Stimulated activated effector memory CD8-positive, alpha-beta T cell treated with anti-CD3 and anti-CD28 coated beads, Interleukin-12 subunit alpha, Interleukin-12 subunit beta, amount 100 ng/mL, for 72 hours (primary cell): ENCODE data around the gene SMIM22.
"Not testable (repeated sequence)": the region's sequence is repeated elsewhere in the genome, so short reads cannot be mapped to it uniquely, and the experiment has no call there.

Source experiments
- ATAC-seq: fragments of 150-1000 bp; cut with Tn5 transposase; 2 replicates; pipeline ENCODE4 v1.10.0; 2021
- DNase-seq, 2 donors: peaks; one replicate each; pipeline ENCODE4 v3.0.0; 2021 to 2022; ENCODE audit warnings: low spot score in 2 of 2
- H3K27ac Mint-ChIP-seq: one replicate; pipeline ENCODE4 v1.8.0; 2022; ENCODE audit warnings: mild to moderate bottlenecking, mixed read lengths
- H3K36me3 Mint-ChIP-seq: one replicate; pipeline ENCODE4 v1.8.0; 2022; ENCODE audit warnings: mild to moderate bottlenecking, mixed read lengths
- H3K4me1 Mint-ChIP-seq: one replicate; pipeline ENCODE4 v1.8.0; 2022; ENCODE audit warnings: mixed read lengths
- H3K4me3 Mint-ChIP-seq: one replicate; pipeline ENCODE4 v1.8.0; 2022; ENCODE audit warnings: mild to moderate bottlenecking, mixed read lengths
- H3K9me3 Mint-ChIP-seq: one replicate; pipeline ENCODE4 v1.8.0; 2022; ENCODE audit warnings: mixed read lengths

Gene SMIM22

DNA sequence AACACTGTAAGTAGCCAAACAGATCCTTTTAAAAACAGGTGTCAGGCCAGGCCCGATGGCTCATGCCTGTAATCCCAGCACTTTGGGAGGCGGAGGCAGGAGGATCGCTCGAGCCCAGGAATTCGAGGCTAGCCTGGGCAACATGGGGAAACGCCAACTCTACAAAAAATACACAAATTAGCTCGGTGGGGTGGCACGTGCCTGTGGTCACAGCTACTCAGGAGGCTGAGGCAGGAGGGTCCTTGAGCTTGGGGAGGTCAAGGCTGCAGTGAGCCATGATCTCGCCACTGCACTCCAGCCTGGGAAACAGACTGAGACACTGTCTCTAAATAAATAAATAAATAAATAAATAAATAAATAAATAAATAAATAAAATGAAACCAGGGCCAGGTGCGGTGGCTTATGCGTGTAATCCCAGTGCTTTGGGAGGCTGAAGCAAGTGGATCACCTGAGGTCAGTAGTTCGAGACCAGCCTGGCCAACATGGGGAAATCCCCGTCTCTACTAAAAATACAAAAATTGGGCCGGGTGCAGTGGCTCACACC, 10.7 kb upstream of the SMIM22 start:
- H3K4me1 Mint-ChIP-seq = peaks cover 10% of the 10 kb centered on the region
- H3K4me3 Mint-ChIP-seq, H3K27ac Mint-ChIP-seq, H3K36me3 Mint-ChIP-seq, DNase-seq, H3K9me3 Mint-ChIP-seq, ATAC-seq: not testable (repeated sequence)

- no peaks in the 10 kb centered on the region for H3K9me3 Mint-ChIP-seq
- no peak overlapping the region for H3K4me3 Mint-ChIP-seq
- H3K27ac Mint-ChIP-seq = no peak overlapping the region
- peaks cover 10% of the 10 kb centered on the region for H3K4me1 Mint-ChIP-seq
- ATAC-seq = no peak
- no peak for DNase-seq
- no peaks in the 10 kb centered on the region for H3K36me3 Mint-ChIP-seq
Measured at GRCh38 chr16:4785758-4786433, 9.3 kb upstream of the SMIM22 start.

DNA sequence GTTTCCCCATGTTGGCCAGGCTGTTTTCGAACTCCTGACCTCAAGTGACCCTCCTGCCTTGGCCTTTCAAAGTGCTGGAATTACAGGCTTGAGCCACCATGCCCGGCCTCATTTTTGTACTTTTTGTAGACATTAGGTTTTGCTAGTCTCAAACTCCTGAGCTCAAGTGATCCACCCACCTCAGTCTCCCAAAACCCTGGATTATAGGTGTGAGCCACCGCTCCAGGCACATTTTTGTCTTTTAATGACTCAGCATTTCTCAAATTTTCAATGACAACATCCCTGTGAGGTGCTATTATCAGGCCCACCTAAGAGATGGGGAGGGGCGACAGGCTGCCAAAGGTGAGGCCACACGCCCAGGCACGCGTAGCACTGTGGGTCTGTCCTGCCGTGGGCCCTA, 8.1 kb upstream of the SMIM22 start:
- no peak overlapping the region for H3K4me3 Mint-ChIP-seq

DNA sequence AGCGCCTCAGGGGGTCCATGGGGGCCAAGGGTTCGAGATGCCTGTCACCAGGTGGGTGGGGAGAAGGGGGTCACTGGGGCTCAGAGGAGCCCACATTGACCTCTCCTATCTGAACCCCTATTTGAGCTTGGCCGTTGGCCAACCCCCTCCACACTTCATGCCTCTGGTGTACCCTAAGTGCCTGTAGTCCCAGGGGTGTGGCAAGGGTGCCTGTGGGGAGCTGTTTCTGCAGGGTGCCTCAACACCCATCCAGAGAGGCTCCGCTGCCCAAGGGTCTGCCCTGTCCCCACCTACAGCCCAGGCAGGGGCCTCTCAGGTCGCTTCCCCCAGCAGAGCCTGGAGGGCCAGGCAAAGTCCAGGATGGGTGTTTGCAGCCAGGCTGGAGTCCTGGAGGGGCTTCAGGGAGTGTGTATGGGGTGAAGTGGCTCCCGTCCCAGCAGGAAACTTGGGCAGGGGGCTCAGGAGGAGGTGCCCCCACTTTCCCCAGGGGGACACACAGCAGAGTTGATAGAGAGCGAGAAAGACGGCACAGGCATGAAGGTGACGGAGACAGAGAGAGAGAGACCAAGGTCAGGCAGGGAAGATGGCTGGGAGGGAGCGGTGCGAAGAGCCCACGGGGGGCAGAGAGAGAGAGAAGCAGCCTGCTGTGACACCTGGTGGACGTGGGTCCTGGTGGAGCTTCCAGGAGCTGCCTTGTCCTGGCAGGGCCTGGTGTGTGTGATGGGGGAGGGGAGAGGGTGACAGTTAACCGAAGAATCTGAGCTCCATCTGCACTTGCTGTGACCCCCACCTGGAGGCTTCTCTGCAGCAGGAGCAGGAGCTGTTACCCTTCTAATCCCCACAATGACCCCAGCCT, 7.3 kb upstream of the SMIM22 start, which contains the start of gene SEPTIN12:
SEPTIN12 (minus strand) TSS at position 719 of the 856 bp plus-strand sequence; CDS start at position 19, 700 bp downstream.
- no peak within 1 kb of the TSS for H3K4me3 Mint-ChIP-seq
- DNase-seq (no peak), ATAC-seq (peak; percentile 29)
- no peak within 1 kb of the TSS for H3K27ac Mint-ChIP-seq
- no peaks in the 10 kb centered on the region for H3K36me3 Mint-ChIP-seq
- peaks cover 10% of the 10 kb centered on the region for H3K4me1 Mint-ChIP-seq
- H3K9me3 Mint-ChIP-seq = no peaks in the 10 kb centered on the region

More for the DNA sequence above, 8.1 kb upstream of the SMIM22 start:
- DNase-seq (no peak), ATAC-seq (no peak)
- no peaks in the 10 kb centered on the region for H3K9me3 Mint-ChIP-seq
- no peak overlapping the region for H3K27ac Mint-ChIP-seq
- H3K36me3 Mint-ChIP-seq = no peaks in the 10 kb centered on the region
- peaks cover 10% of the 10 kb centered on the region for H3K4me1 Mint-ChIP-seq

DNA sequence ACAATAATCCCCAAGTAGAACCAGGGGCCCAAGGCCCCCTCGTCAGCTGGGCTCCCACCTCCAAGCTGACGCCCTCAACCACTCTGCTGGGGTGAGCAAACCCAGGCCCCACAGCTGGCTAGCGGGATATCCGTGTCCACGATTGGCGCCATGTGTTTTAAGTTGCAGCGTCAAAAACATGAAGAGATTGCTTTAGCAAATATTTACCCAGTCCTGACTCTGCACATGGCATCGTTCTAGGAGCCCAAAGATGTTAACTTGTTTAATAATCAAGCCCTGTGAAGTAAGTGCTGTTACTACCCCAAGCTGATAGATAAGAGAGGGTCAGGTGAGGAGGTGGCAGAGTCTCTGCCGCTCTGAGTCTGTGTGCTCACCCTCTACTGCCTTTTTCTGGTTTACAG, 6.7 kb upstream of the SMIM22 start:
- no peaks in the 10 kb centered on the region for H3K36me3 Mint-ChIP-seq
- ATAC-seq (no peak), DNase-seq (no peak)
- no peak overlapping the region for H3K27ac Mint-ChIP-seq
- H3K4me3 Mint-ChIP-seq = no peak overlapping the region
- no peaks in the 10 kb centered on the region for H3K9me3 Mint-ChIP-seq
- peaks cover 10% of the 10 kb centered on the region for H3K4me1 Mint-ChIP-seq

DNA sequence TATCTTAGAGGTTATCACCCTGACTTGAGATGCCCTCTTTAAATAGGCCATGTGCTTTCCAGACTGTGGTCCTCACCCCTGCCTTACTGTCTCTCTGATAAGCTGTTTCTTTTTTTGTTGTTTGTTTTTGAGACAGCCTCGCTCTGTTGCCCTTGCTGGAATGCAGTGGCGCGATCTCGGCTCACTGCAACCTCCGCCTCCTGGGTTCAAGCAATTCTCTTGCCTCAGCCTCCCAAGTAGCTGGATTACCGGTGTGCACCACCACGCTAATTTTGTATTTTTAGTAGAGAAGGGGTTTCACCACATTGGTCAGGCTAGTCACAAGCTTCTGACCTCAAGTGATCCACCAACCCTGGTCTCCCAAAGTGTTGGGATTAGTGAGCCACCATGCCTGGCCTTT, 6.3 kb upstream of the SMIM22 start:
- no peak overlapping the region for H3K4me3 Mint-ChIP-seq
- peaks cover 10% of the 10 kb centered on the region for H3K4me1 Mint-ChIP-seq
- DNase-seq (no peak), ATAC-seq (no peak)
- no peaks in the 10 kb centered on the region for H3K9me3 Mint-ChIP-seq
- no peak overlapping the region for H3K27ac Mint-ChIP-seq
- H3K36me3 Mint-ChIP-seq = no peaks in the 10 kb centered on the region

GRCh38 chr16:4790261-4790660, 4.9 kb upstream of the SMIM22 start:
- DNase-seq = no peak
- H3K4me3 Mint-ChIP-seq = no peak overlapping the region
- peaks cover 10% of the 10 kb centered on the region for H3K4me1 Mint-ChIP-seq
- no peaks in the 10 kb centered on the region for H3K36me3 Mint-ChIP-seq
- no peaks in the 10 kb centered on the region for H3K9me3 Mint-ChIP-seq
- H3K27ac Mint-ChIP-seq = no peak overlapping the region
- no peak for ATAC-seq

DNA sequence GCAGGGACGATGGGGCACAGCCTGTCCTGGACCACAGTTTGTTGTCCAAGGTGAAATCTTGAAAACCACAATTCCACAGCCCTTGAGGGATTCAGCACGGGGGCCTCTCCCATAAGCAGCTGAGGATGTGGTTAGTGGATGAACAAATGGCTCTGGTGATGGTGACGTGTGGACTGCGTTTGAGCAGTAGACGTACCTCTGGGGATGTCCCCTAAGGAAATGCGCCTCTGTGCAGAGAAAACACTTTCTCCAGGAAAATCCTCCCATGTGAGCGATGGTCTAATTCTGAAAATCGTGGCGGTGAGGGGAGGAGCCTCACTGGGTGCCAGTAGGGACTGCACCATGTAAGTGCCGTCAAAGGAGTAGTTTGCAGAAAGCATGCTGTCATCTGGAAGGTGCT, 4.3 kb upstream of the SMIM22 start:
- Mint-ChIP-seq H3K4me3 (no peak overlapping the region), H3K4me1 (peaks cover 10% of the 10 kb centered on the region), H3K36me3 (no peaks in the 10 kb centered on the region), H3K27ac (no peak overlapping the region), H3K9me3 (no peaks in the 10 kb centered on the region)
- no peak for DNase-seq
- no peak for ATAC-seq

- Mint-ChIP-seq H3K4me3 (no peak overlapping the region), H3K4me1 (peaks cover 7% of the 10 kb centered on the region)
- no peak for ATAC-seq
Measured at GRCh38 chr16:4792951-4793513, 2.1 kb upstream of the SMIM22 start.

GRCh38 chr16:4795828-4796572, 831 bp downstream of the SMIM22 start:
- H3K27ac Mint-ChIP-seq = no peak overlapping the region
- no peaks in the 10 kb centered on the region for H3K36me3 Mint-ChIP-seq
- H3K9me3 Mint-ChIP-seq = no peaks in the 10 kb centered on the region
- peaks cover 12% of the 10 kb centered on the region for H3K4me1 Mint-ChIP-seq
- no peak overlapping the region for H3K4me3 Mint-ChIP-seq
- ATAC-seq (no peak), DNase-seq (no peak)

More at GRCh38 chr16:4792951-4793513, 2.1 kb upstream of the SMIM22 start:
- no peaks in the 10 kb centered on the region for H3K36me3 Mint-ChIP-seq
- DNase-seq = no peak
- H3K27ac Mint-ChIP-seq = no peak overlapping the region
- H3K9me3 Mint-ChIP-seq = no peaks in the 10 kb centered on the region

DNA sequence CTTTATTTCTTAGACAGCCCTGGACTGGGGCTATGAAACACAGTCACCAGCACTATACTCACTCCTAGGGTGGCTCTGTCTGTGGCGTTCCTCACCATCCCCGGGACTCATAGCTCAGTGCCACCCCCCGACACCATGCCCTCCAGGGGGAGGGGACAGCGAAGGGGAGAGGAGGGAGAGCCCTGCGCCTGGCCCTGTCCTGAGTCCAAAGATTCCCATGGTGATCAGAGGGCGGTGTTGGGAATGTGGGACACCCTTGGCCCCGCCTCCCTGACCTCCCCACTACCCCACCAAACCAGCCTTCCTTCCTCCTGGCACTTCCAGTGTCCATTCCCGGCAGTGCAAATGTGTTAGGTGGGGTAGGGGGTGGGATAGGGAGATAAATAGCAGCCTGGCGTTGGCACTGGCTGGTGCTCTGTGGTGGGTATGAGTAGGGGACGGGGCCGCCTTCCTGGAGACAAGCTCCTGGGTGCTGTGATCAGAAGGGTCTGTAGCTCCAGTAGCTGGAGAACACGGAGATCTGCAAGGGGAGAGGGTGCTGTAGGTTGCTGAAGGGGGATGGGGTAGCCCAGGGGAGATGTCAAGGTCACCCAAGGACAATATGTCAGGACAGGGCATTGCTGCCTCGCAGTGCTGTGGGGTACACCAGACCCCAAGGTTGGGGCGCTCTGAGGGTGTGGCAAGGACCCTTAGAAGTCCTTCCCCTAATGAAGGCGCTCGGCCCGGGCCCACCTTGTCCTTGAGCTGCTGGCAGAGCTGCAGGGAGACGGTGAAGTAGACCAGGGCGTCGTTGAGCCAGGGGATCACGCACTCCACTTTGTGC, 2.0 kb downstream of the SMIM22 start:
- no peaks in the 10 kb centered on the region for H3K36me3 Mint-ChIP-seq
- no peak overlapping the region for H3K4me3 Mint-ChIP-seq
- DNase-seq = no peak
- peak overlapping the region; percentile 40 for H3K27ac Mint-ChIP-seq
- peaks cover 12% of the 10 kb centered on the region for H3K4me1 Mint-ChIP-seq
- ATAC-seq = no peak
- no peaks in the 10 kb centered on the region for H3K9me3 Mint-ChIP-seq

DNA sequence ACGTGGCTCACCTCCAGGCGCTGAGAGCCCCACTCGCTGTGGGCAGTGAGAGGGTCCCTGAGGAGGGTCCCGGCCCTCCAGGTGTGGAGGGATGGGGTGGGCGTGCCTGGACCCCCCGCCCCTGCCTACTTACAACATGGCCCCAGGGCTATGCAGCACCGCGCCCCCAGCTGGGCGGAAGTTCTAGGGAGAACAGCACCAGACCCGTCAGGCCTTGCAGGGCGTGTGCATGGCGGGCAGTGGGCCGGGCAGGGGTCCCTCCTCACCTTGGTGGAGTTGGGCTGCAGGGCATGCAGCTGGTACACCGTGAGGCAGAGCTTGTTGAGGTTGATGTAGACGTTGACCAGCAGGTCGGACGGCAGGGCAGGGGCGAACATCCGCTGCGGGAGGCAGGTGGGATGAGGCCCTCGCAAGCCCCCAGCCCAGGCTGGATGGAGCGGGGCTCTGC, 2.7 kb downstream of the SMIM22 start:
- Mint-ChIP-seq H3K4me1 (peaks cover 12% of the 10 kb centered on the region), H3K9me3 (no peaks in the 10 kb centered on the region), H3K4me3 (no peak overlapping the region), H3K27ac (no peak overlapping the region), H3K36me3 (no peaks in the 10 kb centered on the region)
- no peak for DNase-seq
- ATAC-seq = no peak

GRCh38 chr16:4798456-4798855, 3.3 kb downstream of the SMIM22 start:
- H3K4me3 Mint-ChIP-seq = no peak overlapping the region
- no peak for ATAC-seq
- no peaks in the 10 kb centered on the region for H3K9me3 Mint-ChIP-seq
- peaks cover 19% of the 10 kb centered on the region for H3K4me1 Mint-ChIP-seq
- peak overlapping the region; percentile 6 for H3K27ac Mint-ChIP-seq
- H3K36me3 Mint-ChIP-seq = no peaks in the 10 kb centered on the region
- DNase-seq = no peak

- H3K36me3 Mint-ChIP-seq = peaks cover 8% of the 10 kb centered on the region
- H3K4me3 Mint-ChIP-seq = no peak overlapping the region
- ATAC-seq (no peak), DNase-seq (no peak)
- no peaks in the 10 kb centered on the region for H3K9me3 Mint-ChIP-seq
- H3K4me1 Mint-ChIP-seq = peaks cover 24% of the 10 kb centered on the region
- no peak overlapping the region for H3K27ac Mint-ChIP-seq
Measured at GRCh38 chr16:4799171-4799855, 4.1 kb downstream of the SMIM22 start.
